Heart left ventricle (tissue), 16 donors: ENCODE measurements around the gene PRICKLE3. TPM values are rescaled to one million over a fixed set of nuclear protein-coding genes. Genes with fewer than 3 reads are reported as not detected.
A peak's percentile ranks its signal among the peaks of the same experiment; 100 is the strongest.

Experiments
- ATAC-seq, 4 donors: fragments of 200-7000 bp; cut with Tn5 transposase; one replicate each; pipeline ENCODE4 v1.9.1; 2020 to 2022; ENCODE audit warnings: moderate library complexity in 4 of 4, mild to moderate bottlenecking in 3 of 4, moderate number of reproducible peaks in 1 of 4
- DNase-seq, 5 donors: peaks; one replicate each; pipeline ENCODE4 v3.0.0-alpha.2; 2020
- H3K27ac ChIP-seq, 12 donors: fragments of 200-600 bp; sonication (generic) in 4 of 12; one replicate each; pipeline versions ENCODE4 v1.5.0 to v1.8.0; 2016 to 2022; ENCODE audit warnings: mild to moderate bottlenecking in 2 of 12
- H3K27me3 ChIP-seq, 9 donors: fragments of 200-600 bp; sonication (generic) in 2 of 9; one replicate each; pipeline versions ENCODE4 v1.5.1 to v1.8.0; 2016 to 2022; ENCODE audit warnings: mild to moderate bottlenecking in 3 of 9
- H3K36me3 ChIP-seq, 9 donors: fragments of 200-600 bp; sonication (generic) in 2 of 9; one replicate each; pipeline versions ENCODE4 v1.5.0 to v1.8.0; 2018 to 2022; ENCODE audit warnings: mild to moderate bottlenecking in 2 of 9
- H3K4me1 ChIP-seq, 12 donors: fragments of 200-600 bp; sonication (generic) in 4 of 12; one replicate each; pipeline versions ENCODE4 v1.5.0 to v1.8.0; 2016 to 2022; ENCODE audit warnings: mild to moderate bottlenecking in 3 of 12
- H3K4me3 ChIP-seq, 12 donors: fragments of 200-600 bp; sonication (generic) in 4 of 12; one replicate each; pipeline versions ENCODE4 v1.5.0 to v1.8.0; 2017 to 2022; ENCODE audit warnings: mild to moderate bottlenecking in 9 of 12, moderate library complexity in 4 of 12
- H3K9me3 ChIP-seq, 12 donors: fragments of 200-600 bp; sonication (generic) in 4 of 12; one replicate each; pipeline versions ENCODE4 v1.5.0 to v1.8.0; 2016 to 2022; ENCODE audit warnings: mild to moderate bottlenecking in 1 of 12
- POLR2A ChIP-seq, 2 donors: fragments of 450-650 bp; IDR thresholded peaks; one replicate each; pipeline ENCODE4 v1.6.1; 2017; ENCODE audit warnings: antibody characterized with exemption in 2 of 2, mild to moderate bottlenecking in 2 of 2, moderate library complexity in 2 of 2
- WGBS, 4 donors: extraction: QIAGEN DNeasy Blood & Tissue Kit in 2 of 4; methylation state at CpG; one replicate each; pipeline versions ENCODE4 v1.1.5 to v1.1.7; 2013 to 2018; 5-methylcytosine and 5-hydroxymethylcytosine counted together
- intact Hi-C, 10 donors: fragments of 100-400 bp; cut with DNase I; formaldehyde crosslinking; loops; one replicate each; pipeline versions ENCODE4 v1.11.1 to v1.14.2; 2022
- long read RNA-seq, 3 donors: library from polyadenylated mRNA; unstranded; transcript quantifications; one replicate each; pipeline ENCODE4 v2.0.0, GENCODE V29; 2020 to 2021
- polyA plus RNA-seq, 2 donors: library from polyadenylated mRNA; stranded (reverse); fragments of 200-250 nt; gene quantifications; one replicate each; pipeline ENCODE4 v1.2.3, GENCODE V29; 2013
- total RNA-seq, 9 donors: library from RNA; depleted of rRNA in 2 of 9; stranded (reverse); fragments of >200 nt in 2 of 9; fragmentation: NEBNext Ultra II Directional in 3 of 9; extraction: Animal tissue kit (Norgen Biotek cat#: 25700) in 3 of 9; gene quantifications; one replicate each; pipeline versions ENCODE4 v1.1.0 to v1.2.4, GENCODE V29; 2016 to 2023
- TF ChIP-seq, protein P1 (sequence below), 12 donors: fragments of 200-600 bp; sonication (generic) in 4 of 12; IDR thresholded peaks; one replicate each; pipeline versions ENCODE4 v1.5.0 to v1.8.0; 2018 to 2022; ENCODE audit warnings: antibody characterized with exemption in 12 of 12, mild to moderate bottlenecking in 5 of 12
- donor health status: ischemic (EF 13 %, LVEDD 7.1; RV severe dilation, severe dysfunction).
- donor health status: healthy with polysubstance abuse.
- donor health status: DM: no; HTN: yes; CAD: no.
- donor health status: DM: no; HTN: no; CAD: no.
- donor health status: ischemic (EF 25% LVEDD 6.9; RV normal size, moderate dysfunction).
- donor health status: ischemic (EF 25% LVEDD 5.7; RV mildly dilated, moderate dysfunction).
- donor health status: healthy.
- donor health status: DM: yes; HTN: yes; CAD: no.
- donor health status: ischemic (EF 35%, LVEDD 5.7; RV mildly dilated, moderate dysfunction).
- donor health status: nonischemic (EF 11% LVEDD 7.7; RV severe dilation, severe dysfunction).
- donor health status: DM: yes; HTN: yes; CAD: no.
- donor health status: PGD.
- donor health status: ischemic (EF 29% LVEDD 5.4; RV normal size, mild dysfunction).
- donor health status: nonischemic (EF 23%, LVEDD 6.1; RV moderate dilation, normal function).

PRICKLE3 gene, protein sequence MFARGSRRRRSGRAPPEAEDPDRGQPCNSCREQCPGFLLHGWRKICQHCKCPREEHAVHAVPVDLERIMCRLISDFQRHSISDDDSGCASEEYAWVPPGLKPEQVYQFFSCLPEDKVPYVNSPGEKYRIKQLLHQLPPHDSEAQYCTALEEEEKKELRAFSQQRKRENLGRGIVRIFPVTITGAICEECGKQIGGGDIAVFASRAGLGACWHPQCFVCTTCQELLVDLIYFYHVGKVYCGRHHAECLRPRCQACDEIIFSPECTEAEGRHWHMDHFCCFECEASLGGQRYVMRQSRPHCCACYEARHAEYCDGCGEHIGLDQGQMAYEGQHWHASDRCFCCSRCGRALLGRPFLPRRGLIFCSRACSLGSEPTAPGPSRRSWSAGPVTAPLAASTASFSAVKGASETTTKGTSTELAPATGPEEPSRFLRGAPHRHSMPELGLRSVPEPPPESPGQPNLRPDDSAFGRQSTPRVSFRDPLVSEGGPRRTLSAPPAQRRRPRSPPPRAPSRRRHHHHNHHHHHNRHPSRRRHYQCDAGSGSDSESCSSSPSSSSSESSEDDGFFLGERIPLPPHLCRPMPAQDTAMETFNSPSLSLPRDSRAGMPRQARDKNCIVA
- 10 to 100 TPM in 2 of 9 donors, 1 to 10 TPM in 7; 6.6 to 12.7 (median 9.3) TPM for total RNA-seq
- polyA plus RNA-seq, result 10 to 100 TPM in 1 of 2 donors, 1 to 10 TPM in 1; 6.5 to 13.2 TPM
- long read RNA-seq, donor 1, partial matches to known transcripts, result 1 of 9 reads
- long read RNA-seq, donor 1, other reads (novel, unspliced or antisense), result 4 of 9 reads
- long read RNA-seq, donor 2, transcript PRICKLE3-206 (9 exons, 2,062 nt), result major isoform, 10 of 17 reads
- long read RNA-seq, donor 2, partial matches to known transcripts, result 2 of 17 reads
- long read RNA-seq, donor 2, other reads (novel, unspliced or antisense), result 4 of 17 reads
- long read RNA-seq, donor 3, transcript PRICKLE3-206 (9 exons, 2,062 nt), result major isoform, 6 of 7 reads
- long read RNA-seq, donor 3, partial matches to known transcripts, result 0 of 7 reads
- long read RNA-seq, donor 3, other reads (novel, unspliced or antisense), result 1 of 7 reads

DNA sequence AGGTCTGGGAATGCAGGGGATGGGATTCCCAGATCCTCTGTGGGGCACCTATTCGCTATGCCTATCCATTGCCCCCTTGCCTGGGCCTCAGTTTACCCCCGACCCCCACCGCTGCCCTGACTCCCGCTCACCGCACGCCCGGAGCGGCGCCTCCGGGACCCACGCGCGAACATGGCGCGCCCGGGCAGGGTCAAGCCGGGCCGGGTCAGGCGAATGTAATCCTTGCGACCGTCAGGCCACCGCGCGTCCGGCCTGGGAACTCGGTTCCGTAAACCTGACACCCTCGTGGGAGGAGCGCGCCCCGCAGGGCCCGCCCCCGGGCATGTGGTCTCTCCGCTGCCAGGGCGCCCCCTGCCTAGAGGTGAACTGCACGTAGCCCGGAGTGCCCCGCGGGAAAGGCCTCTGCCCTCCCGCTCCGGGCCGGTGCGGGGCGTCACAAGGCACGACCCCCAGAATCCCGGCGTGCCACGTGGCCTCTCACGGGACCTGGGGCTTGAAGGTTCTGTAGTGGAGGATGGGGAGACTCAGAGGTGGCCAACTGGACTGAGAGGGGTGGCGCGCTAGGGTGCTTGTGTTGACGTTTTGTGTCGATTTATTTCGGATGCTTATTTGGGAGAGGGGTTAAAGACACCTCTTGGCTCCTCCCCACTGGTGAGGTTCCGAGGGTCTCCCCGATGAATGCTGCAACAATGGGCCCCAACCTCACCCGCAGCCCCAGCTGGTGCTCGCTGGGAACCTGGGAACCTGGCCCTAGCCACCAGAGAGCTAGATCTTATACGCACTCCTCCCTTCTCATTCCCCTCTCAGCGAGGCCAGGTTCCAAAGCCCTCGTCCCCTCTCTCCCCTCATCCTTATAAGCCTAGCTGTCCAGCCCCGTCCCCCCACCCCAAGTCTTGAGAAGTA is at the start of gene PRICKLE3:
PRICKLE3 (minus strand) TSS at position 249 of the 903 bp plus-strand sequence; CDS start at position 173, 76 bp downstream.
- intact Hi-C loops, result loop anchor here in 1 of 10 donors (2.0 kb wide), 1 partner anchor 20 kb away; no protein-coding TSS in a partner anchor
- TF ChIP-seq, protein P1, sequence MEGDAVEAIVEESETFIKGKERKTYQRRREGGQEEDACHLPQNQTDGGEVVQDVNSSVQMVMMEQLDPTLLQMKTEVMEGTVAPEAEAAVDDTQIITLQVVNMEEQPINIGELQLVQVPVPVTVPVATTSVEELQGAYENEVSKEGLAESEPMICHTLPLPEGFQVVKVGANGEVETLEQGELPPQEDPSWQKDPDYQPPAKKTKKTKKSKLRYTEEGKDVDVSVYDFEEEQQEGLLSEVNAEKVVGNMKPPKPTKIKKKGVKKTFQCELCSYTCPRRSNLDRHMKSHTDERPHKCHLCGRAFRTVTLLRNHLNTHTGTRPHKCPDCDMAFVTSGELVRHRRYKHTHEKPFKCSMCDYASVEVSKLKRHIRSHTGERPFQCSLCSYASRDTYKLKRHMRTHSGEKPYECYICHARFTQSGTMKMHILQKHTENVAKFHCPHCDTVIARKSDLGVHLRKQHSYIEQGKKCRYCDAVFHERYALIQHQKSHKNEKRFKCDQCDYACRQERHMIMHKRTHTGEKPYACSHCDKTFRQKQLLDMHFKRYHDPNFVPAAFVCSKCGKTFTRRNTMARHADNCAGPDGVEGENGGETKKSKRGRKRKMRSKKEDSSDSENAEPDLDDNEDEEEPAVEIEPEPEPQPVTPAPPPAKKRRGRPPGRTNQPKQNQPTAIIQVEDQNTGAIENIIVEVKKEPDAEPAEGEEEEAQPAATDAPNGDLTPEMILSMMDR (IDR thresholded peaks at IDR 0.05), result peak in 11 of 12 donors; percentile 11 to 59 (median 40)
- TF ChIP-seq POLR2A (IDR thresholded peaks at IDR 0.05), result peak in 1 of 2 donors; percentile 68
- DNase-seq, result peak; percentile 86 to 91 (median 87)
- peak in 3 of 4 donors; percentile 37 to 57 (median 55) for ATAC-seq
- peaks cover 0 to 19% (median 4%) of the 10 kb centered on the region in 12 donors for H3K4me1 ChIP-seq
- peaks cover 0 to 18% (median 7%) of the 10 kb centered on the region in 9 donors for H3K36me3 ChIP-seq
- no peaks in the 10 kb centered on the region for H3K27me3 ChIP-seq
- no peaks in the 10 kb centered on the region for H3K9me3 ChIP-seq
- peak within 1 kb of the TSS; percentile 10 to 84 (median 59) for H3K4me3 ChIP-seq
- peak within 1 kb of the TSS; percentile 61 to 89 (median 83) for H3K27ac ChIP-seq
- 11 to 60% (median 28%) methylated on average over 42 to 62 of the region's 62 CpGs for WGBS, 4 donors

DNA sequence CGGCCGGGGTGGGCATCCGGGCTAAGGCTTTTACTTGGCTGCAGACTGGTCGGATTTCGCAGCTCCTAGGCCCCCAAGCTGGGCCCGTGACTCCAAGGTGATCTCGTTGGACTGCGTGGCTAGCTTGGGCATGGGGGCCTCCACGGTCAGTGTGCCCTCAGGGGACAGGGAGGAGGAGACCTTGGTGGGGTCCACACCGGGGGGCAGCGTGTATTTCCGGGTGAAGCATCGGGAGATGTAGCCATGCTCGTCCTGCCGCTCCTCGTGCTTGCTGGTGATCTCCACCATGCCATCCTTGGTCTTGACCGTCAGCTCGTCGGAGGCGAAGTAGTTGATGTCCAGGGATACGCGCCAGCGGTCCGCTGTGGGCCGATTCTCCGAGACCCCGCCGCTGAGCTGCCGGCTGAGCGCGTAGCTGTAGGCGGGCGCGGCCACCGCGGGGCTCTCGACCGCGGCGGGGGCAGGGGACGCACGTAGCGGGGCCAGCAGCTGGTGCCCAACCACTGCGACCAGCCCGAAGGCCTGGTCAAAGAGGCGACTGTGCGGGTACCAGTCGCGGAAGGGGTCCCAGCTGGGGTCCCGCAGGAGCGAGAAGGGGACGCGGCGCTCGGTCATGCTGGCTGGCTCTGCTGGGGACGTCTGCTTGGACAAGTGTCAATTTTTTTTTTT is 47.8 kb upstream of the PRICKLE3 start:
- intact Hi-C loops, result no loop called here
- TF ChIP-seq, protein P1 (IDR thresholded peaks at IDR 0.05), result no peak
- no peak for TF ChIP-seq POLR2A (IDR thresholded peaks at IDR 0.05)
- WGBS, 4 donors, result 33 to 64% (median 49%) methylated on average over 25 to 56 of the region's 56 CpGs
- H3K27ac ChIP-seq, result no peak overlapping the region
- H3K4me1 ChIP-seq, result peaks cover 0 to 10% (median 1%) of the 10 kb centered on the region in 12 donors
- H3K36me3 ChIP-seq, result no peaks in the 10 kb centered on the region
- H3K27me3 ChIP-seq, result no peaks in the 10 kb centered on the region
- DNase-seq (no peak), ATAC-seq (no peak)
- H3K9me3 ChIP-seq, result no peaks in the 10 kb centered on the region
- H3K4me3 ChIP-seq, result peak overlapping the region in 5 of 12 donors; percentile 3 to 29 (median 16)

DNA sequence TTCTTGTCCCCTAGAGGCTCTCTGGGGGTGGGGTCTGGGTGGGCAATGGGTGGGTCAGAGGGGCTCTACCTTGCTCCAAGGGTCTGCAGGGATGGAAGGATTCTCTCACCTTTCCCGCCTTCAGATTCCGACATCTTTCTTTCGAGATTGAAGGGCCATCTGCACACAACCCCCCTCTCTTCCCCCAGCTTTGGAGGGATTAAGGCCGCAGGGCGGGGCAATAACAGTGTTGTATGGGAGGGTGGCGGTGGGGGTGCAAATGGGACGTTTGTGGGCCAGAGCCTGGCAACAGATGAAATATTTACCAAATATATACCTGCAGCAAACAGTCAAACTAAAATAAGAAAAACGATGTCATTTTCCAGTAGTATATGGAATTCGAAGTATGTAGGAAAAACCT is 47.0 kb upstream of the PRICKLE3 start, which contains the start of gene CACNA1F:
CACNA1F (minus strand) TSS at position 165 of the 400 bp plus-strand sequence; CDS start at position 134, 31 bp downstream.
- Histone ChIP-seq H3K4me1 (peaks cover 0 to 10% (median 1%) of the 10 kb centered on the region in 12 donors), H3K4me3 (peak within 1 kb of the TSS in 5 of 12 donors; percentile 3 to 29 (median 16)), H3K27ac (no peak within 1 kb of the TSS), H3K27me3 (no peaks in the 10 kb centered on the region), H3K9me3 (no peaks in the 10 kb centered on the region), H3K36me3 (no peaks in the 10 kb centered on the region)
- no peak for TF ChIP-seq POLR2A (IDR thresholded peaks at IDR 0.05)
- TF ChIP-seq, protein P1 (IDR thresholded peaks at IDR 0.05), result no peak
- 77 to 87% (median 84%) methylated on average over 9 of the region's 9 CpGs for WGBS, 4 donors
- ATAC-seq, result no peak
- no peak for DNase-seq
- intact Hi-C loops, result no loop called here
